Suprapubic skin (tissue), 4 donors: ENCODE results near the gene CLEC16A. TPM values are rescaled to one million over a fixed set of nuclear protein-coding genes. Genes with fewer than 3 reads are reported as not detected.

ENCODE experiments used
- DNase-seq, 2 donors: peaks; one replicate each; pipeline ENCODE4 v3.0.0-alpha.2; 2019; ENCODE audit warnings: low spot score in 2 of 2
- H3K27ac ChIP-seq: fragments of 200-600 bp; sonication (generic); one replicate; pipeline ENCODE4 v1.5.1; 2019
- H3K27me3 ChIP-seq: fragments of 200-600 bp; sonication (generic); one replicate; pipeline ENCODE4 v1.5.1; 2019
- H3K36me3 ChIP-seq: fragments of 200-600 bp; sonication (generic); one replicate; pipeline ENCODE4 v1.5.1; 2019
- H3K4me1 ChIP-seq: fragments of 200-600 bp; sonication (generic); one replicate; pipeline ENCODE4 v1.5.1; 2019
- H3K4me3 ChIP-seq: fragments of 200-600 bp; sonication (generic); one replicate; pipeline ENCODE4 v1.5.1; 2019; ENCODE audit warnings: mild to moderate bottlenecking
- H3K9me3 ChIP-seq: fragments of 200-600 bp; sonication (generic); one replicate; pipeline ENCODE4 v1.5.1; 2019
- EP300 ChIP-seq: sonication (generic); formaldehyde crosslinking; IDR thresholded peaks from one replicate; pipeline ENCODE4 v1.6.1; 2017; ENCODE audit warnings: antibody characterized with exemption
- POLR2A ChIP-seq, 2 donors: fragments of 450-650 bp; IDR thresholded peaks; one replicate each; pipeline ENCODE4 v1.6.1; 2017; ENCODE audit warnings: antibody characterized with exemption in 2 of 2, mild to moderate bottlenecking in 2 of 2, moderate library complexity in 2 of 2
- POLR2AphosphoS5 ChIP-seq, 3 donors: sonication (generic); formaldehyde crosslinking; IDR thresholded peaks; one replicate each; pipeline ENCODE4 v1.6.1; 2017; ENCODE audit warnings: antibody characterized with exemption in 3 of 3
- WGBS: methylation state at CpG from one replicate; pipeline ENCODE4 v1.1.5; 2018; 5-methylcytosine and 5-hydroxymethylcytosine counted together
- total RNA-seq, 4 donors: library from RNA; depleted of rRNA; stranded (reverse); fragments of >200 nt; gene quantifications; one replicate each; pipeline ENCODE4 v1.1.0, GENCODE V29; 2016
- TF ChIP-seq, protein P1 (sequence below), 2 donors: fragments of 200-600 bp in 1 of 2; fragments of 450-650 bp in 1 of 2; sonication (generic) in 1 of 2; IDR thresholded peaks; one replicate each; pipeline ENCODE4 v1.5.1; 2016 to 2019; ENCODE audit warnings: antibody characterized with exemption in 2 of 2, mild to moderate bottlenecking in 1 of 2, moderate library complexity in 1 of 2

The CLEC16A gene
- total RNA-seq, 4 donors from 2014 or later = 37.2 to 62.3 (median 39.0) TPM

DNA sequence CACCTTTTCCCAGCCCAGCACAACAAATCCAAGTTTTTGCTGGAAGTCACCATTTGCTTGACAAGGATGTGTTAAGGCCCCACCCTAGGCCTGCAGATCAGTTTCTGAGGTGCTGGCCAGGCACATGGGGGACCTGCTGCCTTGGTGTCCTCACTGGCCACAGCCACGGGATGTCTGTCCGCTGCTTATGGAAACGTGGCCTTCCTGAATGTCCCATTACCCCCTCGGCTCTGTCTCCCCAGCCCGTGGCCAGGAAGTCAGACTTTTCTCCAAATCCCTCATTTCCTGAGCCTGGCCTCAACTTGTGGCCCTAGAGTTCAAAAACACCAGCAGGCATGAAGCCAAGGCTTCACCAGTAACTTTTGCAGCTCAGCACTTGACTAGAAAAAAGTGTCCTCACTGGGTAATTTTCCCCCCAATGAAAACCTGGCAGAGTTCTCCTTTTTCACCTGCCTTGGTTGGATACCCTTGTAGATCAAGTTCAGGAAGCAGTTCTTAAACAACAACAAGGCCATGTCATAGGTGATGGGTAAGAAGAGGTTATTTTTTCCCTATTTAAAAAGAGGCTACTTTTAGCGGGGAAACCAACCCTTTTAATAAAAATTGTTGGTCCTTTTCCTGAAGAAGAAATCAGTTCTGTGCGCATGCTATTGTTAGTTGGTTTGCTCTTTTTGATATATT, 230.9 kb downstream of the CLEC16A start:
- WGBS = 89% methylated on average over 7 of the region's 7 CpGs
- Histone ChIP-seq H3K4me3 (no peak overlapping the region), H3K27me3 (no peaks in the 10 kb centered on the region), H3K4me1 (no peaks in the 10 kb centered on the region), H3K27ac (no peak overlapping the region), H3K9me3 (no peaks in the 10 kb centered on the region), H3K36me3 (peaks cover 57% of the 10 kb centered on the region)
- DNase-seq = no peak
- TF ChIP-seq, protein P1, sequence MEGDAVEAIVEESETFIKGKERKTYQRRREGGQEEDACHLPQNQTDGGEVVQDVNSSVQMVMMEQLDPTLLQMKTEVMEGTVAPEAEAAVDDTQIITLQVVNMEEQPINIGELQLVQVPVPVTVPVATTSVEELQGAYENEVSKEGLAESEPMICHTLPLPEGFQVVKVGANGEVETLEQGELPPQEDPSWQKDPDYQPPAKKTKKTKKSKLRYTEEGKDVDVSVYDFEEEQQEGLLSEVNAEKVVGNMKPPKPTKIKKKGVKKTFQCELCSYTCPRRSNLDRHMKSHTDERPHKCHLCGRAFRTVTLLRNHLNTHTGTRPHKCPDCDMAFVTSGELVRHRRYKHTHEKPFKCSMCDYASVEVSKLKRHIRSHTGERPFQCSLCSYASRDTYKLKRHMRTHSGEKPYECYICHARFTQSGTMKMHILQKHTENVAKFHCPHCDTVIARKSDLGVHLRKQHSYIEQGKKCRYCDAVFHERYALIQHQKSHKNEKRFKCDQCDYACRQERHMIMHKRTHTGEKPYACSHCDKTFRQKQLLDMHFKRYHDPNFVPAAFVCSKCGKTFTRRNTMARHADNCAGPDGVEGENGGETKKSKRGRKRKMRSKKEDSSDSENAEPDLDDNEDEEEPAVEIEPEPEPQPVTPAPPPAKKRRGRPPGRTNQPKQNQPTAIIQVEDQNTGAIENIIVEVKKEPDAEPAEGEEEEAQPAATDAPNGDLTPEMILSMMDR (IDR thresholded peaks at IDR 0.05) = no peak
- no peak for TF ChIP-seq EP300
- no peak for TF ChIP-seq POLR2AphosphoS5 (IDR thresholded peaks at IDR 0.05)
- TF ChIP-seq POLR2A (IDR thresholded peaks at IDR 0.05) = no peak

DNA sequence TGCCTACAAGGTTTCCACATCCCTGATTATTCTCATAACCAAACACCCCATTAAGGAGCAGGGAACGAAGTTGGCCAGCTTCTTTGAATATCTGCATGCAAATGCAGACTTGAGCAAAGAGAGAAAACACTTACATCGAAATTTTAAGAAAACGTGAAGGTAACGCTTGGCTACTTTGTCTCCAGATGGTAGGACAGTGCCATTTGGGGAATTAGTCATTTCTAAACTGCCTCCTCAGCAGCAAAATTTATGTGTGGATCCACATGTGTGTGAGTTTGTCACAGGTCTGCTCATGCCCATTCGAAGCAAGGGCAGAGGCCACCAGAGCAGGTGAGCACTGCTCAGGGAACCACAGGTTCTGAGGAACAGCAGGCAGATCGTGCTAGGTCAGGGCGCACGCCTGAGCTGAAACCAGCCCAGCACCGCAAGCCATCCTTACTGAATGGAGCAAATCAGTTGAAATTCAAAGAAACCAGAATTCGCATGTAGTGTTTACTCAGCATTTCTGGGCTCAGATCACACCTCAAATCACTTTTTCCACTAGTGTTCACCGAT, 231.5 kb downstream of the CLEC16A start:
- Histone ChIP-seq H3K9me3 (no peaks in the 10 kb centered on the region), H3K27ac (no peak overlapping the region), H3K27me3 (no peaks in the 10 kb centered on the region), H3K4me3 (no peak overlapping the region), H3K36me3 (peaks cover 57% of the 10 kb centered on the region), H3K4me1 (peaks cover 5% of the 10 kb centered on the region)
- 90% methylated on average over 7 of the region's 11 CpGs for WGBS
- TF ChIP-seq POLR2AphosphoS5 (IDR thresholded peaks at IDR 0.05) (no peak), EP300 (no peak), POLR2A (IDR thresholded peaks at IDR 0.05) (no peak)
- TF ChIP-seq, protein P1 (IDR thresholded peaks at IDR 0.05) = no peak
- no peak for DNase-seq

DNA sequence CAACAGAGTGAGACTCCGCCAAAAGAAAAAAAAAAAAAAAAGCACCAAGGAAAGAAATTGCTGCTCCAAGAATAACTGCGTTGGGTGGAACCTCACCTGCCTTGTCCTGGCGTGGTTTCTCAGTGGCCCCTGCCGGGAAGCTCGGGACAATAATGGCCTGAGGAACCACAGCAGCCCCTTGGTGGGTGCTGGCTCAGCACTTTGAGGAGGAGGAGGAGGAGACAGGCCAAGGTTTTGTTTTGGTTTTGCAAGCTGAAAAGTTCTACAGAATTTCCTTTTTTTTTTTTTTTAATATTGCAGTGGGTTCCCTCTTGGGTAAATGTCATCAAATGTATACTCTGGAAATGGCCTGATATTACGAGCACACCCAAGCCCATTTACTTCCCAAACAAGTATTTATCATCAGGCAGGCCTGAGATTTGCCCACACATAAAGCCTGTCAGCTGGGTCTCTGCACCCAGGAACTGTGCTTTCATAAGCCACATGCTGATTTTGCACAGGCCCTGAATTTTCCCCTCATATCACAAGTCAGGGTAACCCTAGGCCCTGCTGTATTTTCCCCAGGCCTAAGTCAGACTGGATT, 233.3 kb downstream of the CLEC16A start:
- no peak for DNase-seq
- TF ChIP-seq, protein P1 (IDR thresholded peaks at IDR 0.05) = no peak
- Histone ChIP-seq H3K36me3 (peaks cover 46% of the 10 kb centered on the region), H3K4me3 (no peak overlapping the region), H3K4me1 (peaks cover 21% of the 10 kb centered on the region), H3K27ac (no peak overlapping the region), H3K9me3 (no peaks in the 10 kb centered on the region), H3K27me3 (no peaks in the 10 kb centered on the region)
- 82% methylated on average over 6 of the region's 6 CpGs for WGBS

DNA sequence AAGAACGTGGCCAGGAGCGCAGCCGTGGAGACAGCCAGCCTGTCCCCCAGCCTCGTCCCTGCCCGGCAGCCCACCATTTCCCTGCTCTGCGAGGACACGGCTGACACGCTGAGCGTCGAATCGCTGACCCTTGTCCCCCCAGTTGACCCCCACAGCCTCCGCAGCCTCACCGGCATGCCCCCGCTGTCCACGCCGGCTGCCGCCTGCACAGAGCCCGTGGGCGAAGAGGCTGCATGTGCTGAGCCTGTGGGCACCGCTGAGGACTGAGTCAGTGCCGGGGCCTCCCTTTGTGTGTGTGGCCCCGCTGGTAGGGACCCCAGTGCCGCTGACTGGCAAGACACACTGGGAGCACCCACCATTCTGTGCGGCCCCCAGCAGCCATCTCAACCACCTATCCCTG, 234.1 kb downstream of the CLEC16A start:
- Histone ChIP-seq H3K36me3 (peaks cover 39% of the 10 kb centered on the region), H3K4me1 (peaks cover 21% of the 10 kb centered on the region), H3K27ac (no peak overlapping the region), H3K27me3 (no peaks in the 10 kb centered on the region), H3K4me3 (no peak overlapping the region), H3K9me3 (no peaks in the 10 kb centered on the region)
- DNase-seq = no peak
- TF ChIP-seq POLR2A (IDR thresholded peaks at IDR 0.05) = no peak
- TF ChIP-seq EP300 = no peak
- TF ChIP-seq, protein P1 (IDR thresholded peaks at IDR 0.05) = no peak
- TF ChIP-seq POLR2AphosphoS5 (IDR thresholded peaks at IDR 0.05) = no peak
- 93% methylated on average over 19 of the region's 24 CpGs for WGBS

DNA sequence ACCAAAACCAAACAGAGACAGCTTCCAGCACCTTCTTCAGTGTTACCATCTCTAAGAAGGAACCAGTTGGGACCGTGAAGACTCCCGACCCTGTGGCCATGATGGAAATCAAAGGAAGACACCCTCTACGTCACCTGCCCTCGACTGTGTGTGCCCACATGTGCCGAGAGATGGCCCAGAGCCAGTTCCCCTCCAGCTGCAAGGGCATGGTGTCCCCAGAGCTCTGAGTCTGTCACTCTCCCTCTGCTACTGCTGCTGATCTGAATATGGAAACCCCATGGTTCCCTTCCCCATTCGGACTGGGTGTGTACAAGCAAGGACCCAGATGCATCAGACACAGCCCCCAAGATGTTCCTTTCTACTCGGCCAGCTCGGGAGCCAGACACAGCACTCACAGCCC, 235.2 kb downstream of the CLEC16A start:
- Histone ChIP-seq H3K4me1 (peaks cover 25% of the 10 kb centered on the region), H3K36me3 (peaks cover 27% of the 10 kb centered on the region), H3K9me3 (no peaks in the 10 kb centered on the region), H3K4me3 (no peak overlapping the region), H3K27me3 (no peaks in the 10 kb centered on the region), H3K27ac (no peak overlapping the region)
- no peak for TF ChIP-seq EP300
- no peak for TF ChIP-seq POLR2A (IDR thresholded peaks at IDR 0.05)
- TF ChIP-seq, protein P1 (IDR thresholded peaks at IDR 0.05) = no peak
- TF ChIP-seq POLR2AphosphoS5 (IDR thresholded peaks at IDR 0.05) = no peak
- DNase-seq = no peak
- WGBS = 84% methylated on average over 5 of the region's 8 CpGs
